GM13976 (cell line): ENCODE results near the gene BUB1.

Experiments
- DNase-seq: peaks from one replicate; pipeline ENCODE4 v3.0.0; 2012; ENCODE audit warnings: low spot score
- in situ Hi-C: fragments of 300-500 bp; cut with MboI; formaldehyde crosslinking; loops from one replicate; pipeline ENCODE4 v1.12.0; 2022; ENCODE audit warnings: low sequenced_read_pairs, mixed read lengths, inconsistent platforms; ENCODE audit not compliant: unreplicated experiment
- TF ChIP-seq, protein P1 (sequence below): IDR thresholded peaks from 2 replicates; pipeline ENCODE4 v1.5.1; 2012; ENCODE audit warnings: borderline replicate concordance, mild to moderate bottlenecking; ENCODE audit not compliant: insufficient read depth; ENCODE audit errors: extremely low read depth, missing control alignments, control extremely low read depth

The BUB1 gene

DNA sequence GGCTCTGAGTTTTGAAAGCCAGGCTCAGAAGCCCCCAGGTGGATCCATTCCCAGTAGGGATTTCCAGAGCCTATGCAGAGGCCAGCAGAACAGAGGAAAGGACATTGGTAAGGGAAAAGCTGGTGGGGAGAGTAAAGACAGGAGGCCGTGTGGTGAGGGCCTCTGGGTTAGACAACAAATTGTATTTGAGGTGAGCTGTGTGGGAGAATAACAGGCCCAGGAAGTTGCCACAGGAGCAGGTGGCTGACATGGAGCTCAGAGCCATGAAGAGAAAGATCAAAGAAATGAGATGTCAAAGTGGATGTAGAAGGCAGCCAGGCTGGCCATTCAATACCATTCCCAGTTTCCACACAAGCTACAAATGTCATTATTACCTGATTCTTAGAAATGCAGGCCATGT lies 8.8 kb downstream of the BUB1 start:
- in situ Hi-C loops, result no loop called here
- TF ChIP-seq, protein P1, sequence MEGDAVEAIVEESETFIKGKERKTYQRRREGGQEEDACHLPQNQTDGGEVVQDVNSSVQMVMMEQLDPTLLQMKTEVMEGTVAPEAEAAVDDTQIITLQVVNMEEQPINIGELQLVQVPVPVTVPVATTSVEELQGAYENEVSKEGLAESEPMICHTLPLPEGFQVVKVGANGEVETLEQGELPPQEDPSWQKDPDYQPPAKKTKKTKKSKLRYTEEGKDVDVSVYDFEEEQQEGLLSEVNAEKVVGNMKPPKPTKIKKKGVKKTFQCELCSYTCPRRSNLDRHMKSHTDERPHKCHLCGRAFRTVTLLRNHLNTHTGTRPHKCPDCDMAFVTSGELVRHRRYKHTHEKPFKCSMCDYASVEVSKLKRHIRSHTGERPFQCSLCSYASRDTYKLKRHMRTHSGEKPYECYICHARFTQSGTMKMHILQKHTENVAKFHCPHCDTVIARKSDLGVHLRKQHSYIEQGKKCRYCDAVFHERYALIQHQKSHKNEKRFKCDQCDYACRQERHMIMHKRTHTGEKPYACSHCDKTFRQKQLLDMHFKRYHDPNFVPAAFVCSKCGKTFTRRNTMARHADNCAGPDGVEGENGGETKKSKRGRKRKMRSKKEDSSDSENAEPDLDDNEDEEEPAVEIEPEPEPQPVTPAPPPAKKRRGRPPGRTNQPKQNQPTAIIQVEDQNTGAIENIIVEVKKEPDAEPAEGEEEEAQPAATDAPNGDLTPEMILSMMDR, result no peak

DNA sequence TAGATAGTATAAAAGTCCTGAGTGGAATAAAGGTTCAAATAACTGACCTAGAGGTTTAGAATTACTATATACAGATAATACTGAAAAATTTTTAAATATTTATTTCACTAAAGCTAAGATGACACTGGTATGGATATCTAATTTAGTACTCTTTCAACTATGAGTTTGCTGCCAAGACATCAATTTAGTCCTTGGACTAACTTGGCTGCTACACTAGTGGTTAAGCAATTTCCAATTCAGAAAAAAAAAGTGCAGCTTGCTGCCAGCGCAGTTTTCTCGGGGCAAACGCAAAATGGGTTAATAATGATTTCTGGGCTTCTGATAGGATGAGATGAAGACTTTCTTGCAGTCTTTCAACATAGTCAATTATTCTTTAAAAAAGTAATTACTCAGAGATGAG lies 10.8 kb downstream of the BUB1 start:
- DNase-seq, result no peak
- TF ChIP-seq, protein P1, result no peak
- in situ Hi-C loops, result no loop called here

More for the DNA sequence above, 8.8 kb downstream of the BUB1 start:
- no peak for DNase-seq

DNA sequence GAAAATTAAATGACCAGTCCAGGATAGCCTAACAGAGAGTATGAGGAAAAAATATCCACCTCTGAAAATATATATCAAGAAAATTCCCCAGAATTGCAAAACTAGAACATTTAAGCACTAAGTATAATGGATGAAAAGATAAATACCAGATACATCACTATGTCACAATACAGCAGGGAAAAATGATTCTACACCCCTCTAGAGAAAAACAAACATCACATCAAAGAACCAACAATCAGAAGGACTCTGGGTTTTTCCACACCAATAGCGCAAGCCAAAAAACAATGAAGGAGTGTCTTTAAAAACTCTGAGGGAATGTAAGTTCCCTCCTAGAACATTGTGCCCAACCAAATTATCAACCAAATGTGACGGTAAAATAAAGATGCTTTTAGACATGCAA lies 13.7 kb downstream of the BUB1 start:
- DNase-seq, result no peak
- in situ Hi-C loops, result no loop called here
- TF ChIP-seq, protein P1, result no peak

DNA sequence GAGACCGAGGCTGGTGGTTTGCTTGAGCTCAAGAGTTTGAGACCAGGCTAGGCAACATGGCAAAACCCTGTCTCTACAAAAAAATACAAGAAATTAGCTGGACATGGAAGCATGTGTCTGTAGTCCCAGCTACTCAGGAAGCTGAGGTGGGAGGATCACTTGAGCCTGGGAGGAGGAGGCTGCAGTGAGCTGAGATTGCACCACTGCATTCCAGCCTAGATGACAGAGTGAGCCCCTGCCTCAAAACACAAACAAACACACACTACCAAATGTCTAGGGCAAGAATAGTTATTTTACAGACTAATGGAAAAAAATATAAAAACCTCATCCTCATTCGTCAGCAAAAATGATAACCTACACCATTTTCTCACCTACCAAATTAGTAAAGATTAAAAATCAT lies 15.3 kb downstream of the BUB1 start:
- in situ Hi-C loops, result no loop called here
- DNase-seq, result no peak
- TF ChIP-seq, protein P1, result no peak

DNA sequence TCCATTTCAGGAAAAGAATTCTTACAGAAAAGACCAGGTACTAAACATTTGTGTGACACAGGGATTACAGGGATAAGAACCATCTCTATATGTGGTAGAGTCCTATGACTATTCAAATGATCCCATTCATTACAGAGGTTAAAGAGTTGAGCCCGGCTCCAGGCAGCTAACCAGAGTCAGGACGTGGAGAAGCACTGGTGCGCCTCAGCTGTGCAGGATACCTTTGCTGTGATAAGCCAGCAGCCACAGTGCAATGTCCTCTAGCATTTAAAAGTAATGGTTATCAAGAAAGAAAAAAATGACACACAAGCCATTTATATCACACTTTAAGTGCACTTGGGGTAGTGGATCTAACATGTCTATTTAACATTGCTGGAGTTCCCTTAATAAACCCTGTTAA lies 17.3 kb downstream of the BUB1 start:
- TF ChIP-seq, protein P1, result no peak
- in situ Hi-C loops, result no loop called here
- DNase-seq, result no peak

DNA sequence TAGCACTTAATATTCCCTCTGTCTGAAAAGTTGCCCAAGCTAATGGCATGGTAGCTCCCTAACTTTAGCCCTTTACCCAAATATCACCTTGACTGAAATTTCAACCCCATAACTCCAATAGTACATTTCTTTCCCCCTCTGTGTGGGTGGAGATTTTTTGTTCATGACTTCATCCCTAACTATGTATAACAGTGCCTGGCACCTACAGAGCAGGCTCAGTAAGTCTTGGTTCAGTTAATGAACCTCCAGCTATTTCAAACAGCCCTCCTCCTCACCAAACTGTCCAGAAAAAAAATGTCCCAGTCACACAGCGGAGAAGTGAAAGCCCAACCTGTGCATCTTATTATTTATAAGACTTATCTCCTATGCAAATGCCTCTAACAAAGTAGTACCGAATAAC lies 18.6 kb downstream of the BUB1 start:
- in situ Hi-C loops, result no loop called here
- TF ChIP-seq, protein P1, result no peak
- no peak for DNase-seq
